Esophagus squamous epithelium (tissue), 4 donors: ENCODE measurements around the gene FBLN5.

Source experiments
- CTCF ChIP-seq, 6 experiments: fragments of 450-650 bp in 4 of 6; fragments of 200-600 bp in 2 of 6; sonication (generic) in 2 of 6; IDR thresholded peaks; one replicate each; pipeline ENCODE4 v1.5.1; 2016 to 2019; ENCODE audit warnings: antibody characterized with exemption in 6 of 6, mild to moderate bottlenecking in 4 of 6, moderate library complexity in 4 of 6
- POLR2A ChIP-seq, 4 donors: fragments of 450-650 bp; IDR thresholded peaks; one replicate each; pipeline ENCODE4 v1.6.1; 2017; ENCODE audit warnings: antibody characterized with exemption in 4 of 4, mild to moderate bottlenecking in 4 of 4, moderate library complexity in 3 of 4

GRCh38 chr14:91925727-91926121, 21.8 kb downstream of the FBLN5 start:
- no peak for TF ChIP-seq CTCF (IDR thresholded peaks at IDR 0.05)
- TF ChIP-seq POLR2A (IDR thresholded peaks at IDR 0.05), result no peak
